LNCaP clone FGC (cell line): Measurements from ENCODE around the gene MARK3.
"Not testable (repeated sequence)": the region's sequence is repeated elsewhere in the genome, so short reads cannot be mapped to it uniquely, and the experiment has no call there.

Experiments used
- DNase-seq: peaks from one replicate; pipeline ENCODE4 v3.0.0-alpha.2; 2011; ENCODE audit warnings: low read depth
- H3K4me3 ChIP-seq: 2 replicates; pipeline ENCODE4 v1.5.1; 2011; ENCODE audit warnings: mild to moderate bottlenecking, low read depth, low read length, control low read depth
- TF ChIP-seq, protein P1 (sequence below): IDR thresholded peaks from 2 replicates; pipeline ENCODE4 v1.5.1; 2012; ENCODE audit warnings: mild to moderate bottlenecking; ENCODE audit not compliant: control insufficient read depth, insufficient read depth; ENCODE audit errors: extremely low read depth

MARK3 gene

DNA sequence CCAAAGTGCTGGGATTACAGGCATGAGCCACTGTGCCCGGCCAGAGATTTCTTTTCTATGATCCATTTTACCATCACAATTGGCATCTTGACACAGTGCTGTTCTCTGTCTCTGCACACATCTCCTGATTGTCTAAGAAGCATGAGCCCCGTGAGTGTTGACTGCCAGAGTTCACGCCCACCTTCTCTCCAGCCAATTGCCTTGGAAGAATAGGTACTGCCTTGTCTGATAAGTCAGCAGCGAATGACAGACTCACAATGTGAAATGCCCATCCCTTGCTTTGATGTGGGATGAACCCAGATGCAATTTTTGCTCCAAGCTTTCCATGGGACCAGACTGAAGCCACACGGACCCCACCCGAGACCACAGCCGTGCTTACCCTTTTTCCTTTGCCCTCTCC, 31.9 kb upstream of the MARK3 start:
- H3K4me3 ChIP-seq = no peak overlapping the region
- TF ChIP-seq, protein P1, sequence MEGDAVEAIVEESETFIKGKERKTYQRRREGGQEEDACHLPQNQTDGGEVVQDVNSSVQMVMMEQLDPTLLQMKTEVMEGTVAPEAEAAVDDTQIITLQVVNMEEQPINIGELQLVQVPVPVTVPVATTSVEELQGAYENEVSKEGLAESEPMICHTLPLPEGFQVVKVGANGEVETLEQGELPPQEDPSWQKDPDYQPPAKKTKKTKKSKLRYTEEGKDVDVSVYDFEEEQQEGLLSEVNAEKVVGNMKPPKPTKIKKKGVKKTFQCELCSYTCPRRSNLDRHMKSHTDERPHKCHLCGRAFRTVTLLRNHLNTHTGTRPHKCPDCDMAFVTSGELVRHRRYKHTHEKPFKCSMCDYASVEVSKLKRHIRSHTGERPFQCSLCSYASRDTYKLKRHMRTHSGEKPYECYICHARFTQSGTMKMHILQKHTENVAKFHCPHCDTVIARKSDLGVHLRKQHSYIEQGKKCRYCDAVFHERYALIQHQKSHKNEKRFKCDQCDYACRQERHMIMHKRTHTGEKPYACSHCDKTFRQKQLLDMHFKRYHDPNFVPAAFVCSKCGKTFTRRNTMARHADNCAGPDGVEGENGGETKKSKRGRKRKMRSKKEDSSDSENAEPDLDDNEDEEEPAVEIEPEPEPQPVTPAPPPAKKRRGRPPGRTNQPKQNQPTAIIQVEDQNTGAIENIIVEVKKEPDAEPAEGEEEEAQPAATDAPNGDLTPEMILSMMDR = no peak
- DNase-seq = no peak

DNA sequence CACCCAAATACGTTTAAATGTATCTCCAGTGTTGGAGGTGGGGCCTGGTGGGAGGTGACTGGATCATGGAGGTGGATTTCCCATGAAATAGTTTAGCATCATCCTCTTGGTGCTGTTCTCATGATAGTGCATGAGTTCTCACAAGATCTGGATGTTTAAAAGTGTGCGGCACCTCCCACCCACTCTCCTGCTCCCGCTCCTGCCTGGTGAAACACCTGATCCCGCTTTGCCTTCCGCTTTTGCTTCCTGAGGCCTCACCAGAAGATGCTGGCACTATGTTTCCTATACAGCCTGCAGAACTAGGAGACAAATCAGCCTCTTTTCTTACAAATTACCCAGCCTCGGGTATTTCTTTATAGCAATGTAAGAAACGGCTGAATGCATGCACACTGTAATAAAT, 31.1 kb upstream of the MARK3 start:
- DNase-seq = no peak
- TF ChIP-seq, protein P1 = no peak

DNA sequence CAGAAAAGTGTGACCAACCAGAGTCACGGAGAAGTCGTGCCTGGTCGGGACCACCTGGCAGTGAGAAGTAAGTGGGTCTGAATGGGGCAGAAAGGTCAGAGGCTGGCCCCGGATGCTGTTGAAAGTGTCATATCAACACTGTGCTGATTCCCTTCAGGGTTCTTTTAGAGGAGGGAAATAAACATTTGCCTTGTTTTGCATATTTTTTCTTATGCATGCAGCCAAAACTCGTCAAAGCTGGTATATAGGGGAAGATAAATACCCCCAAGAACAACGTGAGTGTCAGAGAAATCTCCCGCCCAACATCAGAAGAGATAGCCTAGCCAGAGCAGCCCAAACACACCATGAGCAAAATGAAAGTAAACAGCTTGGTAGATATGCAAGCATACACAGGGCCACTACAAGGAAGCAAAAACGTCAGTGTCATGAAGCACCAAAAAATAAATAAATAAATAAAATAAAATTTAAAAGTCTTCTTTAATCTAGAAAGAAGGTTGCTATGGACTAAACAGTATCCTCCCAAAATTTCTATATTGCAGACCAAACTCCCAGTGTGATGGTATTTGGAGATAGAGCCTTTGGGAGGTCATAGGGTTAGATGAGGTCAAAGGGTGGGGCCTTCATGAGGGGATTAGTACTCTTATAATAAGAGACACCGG, 29.1 kb upstream of the MARK3 start:
- DNase-seq = no peak
- no peak overlapping the region for H3K4me3 ChIP-seq
- TF ChIP-seq, protein P1 = no peak

More for the DNA sequence above, 31.1 kb upstream of the MARK3 start:
- no peak overlapping the region for H3K4me3 ChIP-seq

DNA sequence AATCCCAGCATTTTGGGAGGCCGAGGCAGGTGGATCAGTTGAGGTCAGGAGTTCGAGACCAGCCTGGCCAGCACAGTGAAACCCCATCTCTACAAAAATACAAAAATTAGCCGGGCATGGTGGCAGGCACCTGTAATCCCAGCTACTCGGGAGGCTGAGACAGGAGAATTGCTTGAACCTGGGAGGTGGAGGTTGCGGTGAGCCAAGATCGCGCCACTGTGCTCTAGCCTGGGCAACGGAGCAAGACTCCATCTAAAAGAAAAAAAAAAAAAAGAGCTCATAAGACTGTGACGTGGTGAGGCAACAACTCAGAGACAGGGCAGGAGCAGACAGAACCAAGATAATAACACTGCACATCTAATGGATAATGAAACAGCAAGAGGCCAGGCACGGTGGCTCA, 27.7 kb upstream of the MARK3 start:
- DNase-seq, H3K4me3 ChIP-seq: not testable (repeated sequence)

DNA sequence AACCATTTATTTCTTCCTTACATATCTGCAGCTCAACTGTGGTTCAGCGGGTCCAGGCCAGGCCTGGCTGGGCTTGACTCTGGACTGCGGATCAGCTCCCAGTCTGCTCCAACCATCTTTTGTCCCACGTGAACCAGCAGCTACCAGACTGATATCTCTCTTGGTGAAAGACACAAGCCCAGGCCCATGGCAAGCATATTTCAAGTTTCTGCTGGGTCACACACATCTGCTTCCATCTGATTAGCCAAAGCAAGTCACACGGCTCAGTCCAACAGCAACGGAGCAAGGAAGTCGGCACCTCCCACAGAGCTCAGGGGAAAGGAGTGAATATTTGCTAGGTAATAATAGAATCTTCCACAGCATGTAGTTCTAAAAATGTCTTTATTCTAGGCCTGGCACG, 24.7 kb upstream of the MARK3 start:
- H3K4me3 ChIP-seq = no peak overlapping the region
- no peak for DNase-seq
- TF ChIP-seq, protein P1 = no peak

DNA sequence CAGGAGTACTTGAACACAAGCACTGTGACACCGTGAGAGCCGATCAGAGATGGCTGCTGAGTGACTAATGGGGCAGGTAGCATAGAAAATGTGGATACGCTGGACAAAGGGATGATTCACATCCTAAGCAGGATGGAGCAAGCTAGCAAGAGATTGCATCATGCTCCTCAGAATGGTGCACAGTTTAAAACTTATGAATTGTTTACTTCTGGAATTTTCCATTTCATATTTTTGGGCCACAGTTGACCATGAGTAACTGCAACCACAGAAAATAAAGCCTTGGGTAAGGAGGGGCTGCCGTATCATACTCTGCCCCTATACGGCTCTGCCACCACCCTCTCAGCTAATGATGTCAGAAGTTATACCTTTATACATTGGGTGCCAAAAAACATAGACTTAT, 23.3 kb upstream of the MARK3 start:
- no peak overlapping the region for H3K4me3 ChIP-seq
- TF ChIP-seq, protein P1 = no peak
- no peak for DNase-seq

DNA sequence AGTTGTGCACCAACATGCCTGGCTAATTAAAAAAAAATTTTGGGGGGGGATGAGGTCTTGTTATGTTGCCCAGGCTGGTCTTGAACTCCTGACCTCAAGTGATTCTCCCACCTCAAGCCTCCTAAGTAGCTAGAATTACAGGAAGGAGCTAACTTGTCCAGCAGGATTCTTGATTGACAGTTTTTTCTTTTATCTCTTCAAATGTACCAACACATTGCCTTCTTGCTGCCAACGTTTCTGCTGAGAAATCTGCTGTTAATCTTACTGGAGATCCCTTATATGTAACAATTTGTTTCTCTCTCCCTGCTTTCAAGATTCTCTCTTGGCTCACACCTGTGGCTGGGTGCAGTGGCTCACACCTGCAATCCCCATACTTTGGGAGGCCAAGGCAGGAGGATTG, 22.4 kb upstream of the MARK3 start:
- TF ChIP-seq, protein P1 = no peak
- H3K4me3 ChIP-seq = no peak overlapping the region
- DNase-seq = no peak
